HG03139 (cell line): ENCODE data around the gene SCAND1.
"Not testable (repeated sequence)": the region's sequence is repeated elsewhere in the genome, so short reads cannot be mapped to it uniquely, and the experiment has no call there.

Experiments used
- ATAC-seq: cut with Tn5 transposase; IDR thresholded peaks from one replicate; pipeline ENCODE4 v1.9.1; 2021; ENCODE audit not compliant: unreplicated experiment

SCAND1 gene

GRCh38 chr20:35954200-35954906 is at the start of gene SCAND1:
Gene SCAND1 (minus strand): TSS chr20:35954502. CDS start chr20:35954284, 218 bp downstream.
- ATAC-seq = peak; percentile 79

GRCh38 chr20:36004045-36004444 is 49.7 kb upstream of the SCAND1 start:
- no peak for ATAC-seq

- no peak for ATAC-seq
Observed at GRCh38 chr20:36002855-36003254, 48.6 kb upstream of the SCAND1 start.

GRCh38 chr20:36001331-36001730 is 47.0 kb upstream of the SCAND1 start:
- not testable (repeated sequence) for ATAC-seq

GRCh38 chr20:35996492-35996891 is 42.2 kb upstream of the SCAND1 start:
- ATAC-seq = not testable (repeated sequence)

GRCh38 chr20:35994994-35995453 is 40.7 kb upstream of the SCAND1 start:
- no peak for ATAC-seq

- ATAC-seq = no peak
Observed at GRCh38 chr20:35992713-35993335, 38.5 kb upstream of the SCAND1 start.

- ATAC-seq = no peak
Observed at GRCh38 chr20:35991142-35991771, 37.0 kb upstream of the SCAND1 start.

GRCh38 chr20:35988910-35989463 is 34.7 kb upstream of the SCAND1 start:
- ATAC-seq = no peak

- no peak for ATAC-seq
Observed at GRCh38 chr20:35985806-35986205, 31.5 kb upstream of the SCAND1 start.

- ATAC-seq = no peak
Observed at GRCh38 chr20:35984382-35984781, 30.1 kb upstream of the SCAND1 start.

- ATAC-seq = no peak
Observed at GRCh38 chr20:35981969-35982368, 27.7 kb upstream of the SCAND1 start.

- ATAC-seq = no peak
Observed at GRCh38 chr20:35979544-35979943, 25.2 kb upstream of the SCAND1 start.

- ATAC-seq = no peak
Observed at GRCh38 chr20:35978041-35978513, 23.8 kb upstream of the SCAND1 start.

GRCh38 chr20:35975576-35976373 is 21.5 kb upstream of the SCAND1 start:
- no peak for ATAC-seq

GRCh38 chr20:35974256-35974655 is 20.0 kb upstream of the SCAND1 start:
- no peak for ATAC-seq

GRCh38 chr20:35972462-35972861 is 18.2 kb upstream of the SCAND1 start:
- ATAC-seq = no peak

- no peak for ATAC-seq
Observed at GRCh38 chr20:35971981-35972380, 17.7 kb upstream of the SCAND1 start.

GRCh38 chr20:35968930-35969329 is 14.6 kb upstream of the SCAND1 start:
- no peak for ATAC-seq

- ATAC-seq = no peak
Observed at GRCh38 chr20:35967979-35968640, 13.8 kb upstream of the SCAND1 start, which contains the start of gene CNBD2. Gene CNBD2 (plus strand): TSS chr20:35968590. CDS start chr20:35968763, 173 bp downstream.
